ENCODE measurements around the gene RIMBP2.

RIMBP2 gene

DNA sequence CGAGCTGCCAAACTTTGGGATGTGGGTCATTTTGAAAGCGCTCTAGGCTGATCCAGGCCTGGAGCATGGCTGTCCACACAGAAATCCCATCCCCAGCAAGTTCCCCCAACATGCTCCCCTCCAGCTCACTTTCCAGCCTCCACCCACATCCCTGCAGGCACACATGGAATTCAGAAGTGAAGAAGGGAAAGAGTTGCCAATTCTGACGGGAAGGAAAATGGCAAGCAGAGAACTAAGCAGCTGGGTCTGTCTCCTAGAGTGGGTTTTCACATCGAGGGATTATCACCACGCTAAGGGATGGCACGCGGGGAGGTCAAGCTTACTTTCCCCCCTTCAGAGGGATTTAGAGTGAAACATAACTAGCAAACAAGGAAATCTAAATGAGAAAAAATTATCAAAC lies 142.3 kb downstream of the RIMBP2 start:
- no peak for DNase-seq (ENCODE audit: low read depth in 3 of 3, low spot score in 1 of 3)

DNA sequence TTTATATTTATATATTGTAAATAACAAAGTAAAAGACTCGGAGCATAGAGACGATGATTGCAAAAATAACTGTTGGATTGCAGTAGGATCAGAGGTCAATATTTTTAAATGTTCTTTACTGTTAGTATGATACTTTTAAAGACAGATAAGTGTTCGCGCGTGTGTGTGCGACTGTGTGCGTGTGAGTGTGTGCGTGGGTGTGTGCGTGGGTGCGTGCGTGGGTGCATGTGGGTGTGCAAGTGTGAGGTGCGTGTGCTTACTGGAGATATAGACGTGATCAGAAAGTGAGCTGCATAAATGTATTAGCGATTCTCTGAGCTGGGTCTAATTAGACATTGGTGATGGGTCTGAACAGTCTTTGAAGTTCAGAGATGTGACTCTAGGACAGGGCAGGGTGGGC lies 142.9 kb downstream of the RIMBP2 start:
- DNase-seq (ENCODE audit: low read depth in 3 of 3, low spot score in 1 of 3): no peak

DNA sequence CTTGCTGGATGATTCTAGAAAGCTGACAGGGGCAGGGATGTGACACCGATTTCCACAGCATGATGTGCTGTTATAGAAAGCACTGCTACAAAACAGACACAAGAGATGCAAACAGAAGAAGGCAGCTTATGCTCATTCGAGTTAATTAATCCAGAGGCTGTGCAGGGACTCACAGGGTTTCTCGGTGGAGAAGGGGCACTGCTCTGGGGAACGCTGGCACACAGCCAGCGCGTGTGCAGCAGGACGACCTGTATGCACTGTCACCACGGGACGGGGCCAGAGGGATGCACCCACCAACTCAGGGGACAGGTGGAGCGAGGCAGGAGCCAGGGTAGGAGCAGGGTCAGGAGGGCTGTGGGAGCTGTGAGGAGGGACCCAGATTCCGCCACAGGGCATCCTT lies 143.5 kb downstream of the RIMBP2 start:
- no peak for DNase-seq (ENCODE audit: low read depth in 3 of 3, low spot score in 1 of 3)

DNA sequence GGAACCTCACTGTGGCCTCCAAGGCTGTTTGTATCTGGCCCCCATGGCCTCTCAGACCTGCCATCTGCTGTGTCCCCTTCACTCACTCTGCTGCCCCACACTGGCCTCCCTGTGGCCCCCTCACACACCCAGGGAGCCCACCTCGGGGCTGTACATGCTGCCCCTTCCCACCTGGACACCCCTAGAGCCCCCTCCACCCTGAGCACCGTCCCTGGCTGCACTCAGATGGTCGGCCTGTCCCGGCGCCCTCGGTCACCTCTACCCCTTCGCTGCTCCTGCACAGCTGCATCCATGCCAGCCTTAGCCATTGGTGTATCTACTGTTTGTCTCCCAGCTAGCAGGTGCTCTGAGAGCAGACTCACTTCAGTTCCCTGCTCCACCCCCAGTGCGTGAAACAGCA lies 144.4 kb downstream of the RIMBP2 start:
- no peak for DNase-seq (ENCODE audit: low read depth in 3 of 3, low spot score in 1 of 3)

DNA sequence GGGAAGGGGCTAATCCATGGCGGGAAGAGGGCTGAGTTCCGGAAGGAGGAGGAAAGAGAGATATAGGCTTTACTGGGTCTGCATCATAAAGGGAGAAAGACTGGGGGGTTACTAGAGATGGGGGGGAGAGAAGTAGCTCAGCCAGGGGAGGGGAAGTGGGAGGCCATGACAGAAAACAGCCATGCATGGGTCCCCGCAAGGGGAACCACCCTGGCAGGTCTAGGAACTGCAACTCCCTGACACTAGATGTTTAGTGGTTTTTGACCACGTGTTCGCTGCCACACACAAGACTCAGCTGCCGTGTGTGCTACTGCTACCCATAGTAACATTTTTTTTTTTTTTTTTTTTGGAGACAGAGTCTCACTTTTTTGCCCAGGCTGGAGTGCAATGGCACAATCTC lies 145.0 kb downstream of the RIMBP2 start:
- DNase-seq (ENCODE audit: low read depth in 3 of 3, low spot score in 1 of 3): no peak

DNA sequence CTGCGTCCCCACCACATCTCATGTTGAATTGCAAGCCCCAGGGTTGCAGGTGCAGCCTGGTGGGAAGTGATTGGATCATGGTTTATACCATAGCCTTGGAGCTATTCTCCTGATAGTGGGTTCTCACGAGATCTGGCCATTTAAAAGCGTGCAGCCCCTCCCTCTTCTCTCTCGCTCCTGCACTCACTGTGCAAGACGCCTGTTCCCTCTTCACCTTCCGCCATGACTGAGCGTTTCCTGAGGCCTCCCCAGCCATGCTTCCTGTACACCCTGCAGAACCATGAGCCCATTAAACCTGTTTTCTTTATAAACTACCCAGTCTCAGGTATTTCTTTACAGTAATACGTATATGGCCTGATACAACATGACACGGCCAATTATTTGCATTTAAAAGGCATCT lies 146.6 kb downstream of the RIMBP2 start:
- no peak for DNase-seq (ENCODE audit: low read depth in 3 of 3, low spot score in 1 of 3)

DNA sequence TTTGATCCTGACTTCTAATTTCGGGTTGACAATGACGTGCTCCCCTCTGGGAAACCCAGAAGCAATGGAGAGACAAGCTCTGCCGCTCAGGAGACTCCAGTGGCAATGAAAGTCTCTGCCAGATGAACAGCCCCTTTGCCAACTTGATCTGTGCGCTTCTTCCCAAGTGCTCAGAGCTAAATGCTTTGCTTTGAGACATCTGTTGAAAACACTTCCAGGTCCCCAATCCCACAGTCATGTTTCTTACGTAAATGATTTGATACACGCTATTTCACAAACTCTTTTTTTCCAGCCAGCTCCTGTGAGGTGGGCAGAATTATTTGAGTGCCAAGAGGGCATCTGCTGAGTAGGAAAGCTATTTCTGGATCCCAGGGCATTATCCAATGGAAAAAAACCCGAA lies 147.6 kb downstream of the RIMBP2 start:
- DNase-seq (ENCODE audit: low read depth in 3 of 3, low spot score in 1 of 3): no peak

DNA sequence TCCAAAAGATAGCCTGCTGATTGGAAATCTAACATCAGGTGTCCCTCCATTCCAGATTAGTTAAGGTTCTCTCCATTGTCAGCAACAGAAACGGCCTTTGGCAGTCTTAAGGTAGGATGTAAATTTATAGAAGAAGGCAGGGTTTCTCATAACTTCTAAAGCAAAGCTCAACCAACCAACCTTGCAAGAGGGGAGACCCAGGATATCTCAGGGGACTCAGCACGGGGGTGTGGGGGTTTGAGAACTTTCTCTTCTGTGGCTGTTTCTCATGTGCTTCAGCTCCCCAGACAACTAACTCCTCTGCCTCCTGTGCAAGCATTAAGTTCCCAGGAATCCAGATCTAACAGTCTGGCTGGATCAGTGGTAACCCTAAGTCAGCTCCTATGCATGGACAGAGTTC lies 148.1 kb downstream of the RIMBP2 start:
- DNase-seq (ENCODE audit: low read depth in 3 of 3, low spot score in 1 of 3): no peak

DNA sequence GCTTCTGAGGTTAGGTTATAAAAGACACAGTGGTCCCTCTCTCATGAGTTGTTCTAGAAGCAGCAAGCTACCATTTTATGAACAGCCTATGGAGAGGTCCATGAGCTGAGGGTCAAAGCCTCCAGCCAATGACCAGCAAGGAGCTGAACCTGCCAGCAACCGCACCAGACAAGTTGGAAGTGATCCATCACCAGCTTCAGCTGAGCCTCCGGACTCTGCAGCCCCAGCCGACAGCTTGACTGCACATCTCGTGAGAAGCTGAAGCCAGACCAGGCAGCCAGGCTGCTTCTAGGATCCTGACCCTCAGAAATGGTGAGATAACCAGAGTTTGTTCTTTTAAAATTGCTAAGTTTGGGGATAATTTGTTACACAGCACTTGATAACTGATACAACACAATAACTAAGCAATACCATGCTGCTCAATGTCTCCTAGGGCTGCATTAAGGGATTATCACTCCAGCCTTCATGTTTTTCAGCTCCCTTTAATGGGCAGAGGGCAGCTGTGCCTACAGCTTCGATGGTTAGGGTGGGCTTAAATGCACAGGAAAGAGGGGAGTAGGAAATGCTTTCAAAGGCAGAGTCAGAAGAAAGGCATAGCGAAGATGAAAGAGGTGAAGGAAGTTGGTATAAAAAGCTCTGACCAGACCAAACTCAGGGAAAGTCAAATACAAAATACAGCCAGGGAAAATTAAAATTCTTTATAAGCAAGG lies 149.5 kb downstream of the RIMBP2 start:
- no peak for DNase-seq (ENCODE audit: low read depth in 3 of 3, low spot score in 1 of 3)

DNA sequence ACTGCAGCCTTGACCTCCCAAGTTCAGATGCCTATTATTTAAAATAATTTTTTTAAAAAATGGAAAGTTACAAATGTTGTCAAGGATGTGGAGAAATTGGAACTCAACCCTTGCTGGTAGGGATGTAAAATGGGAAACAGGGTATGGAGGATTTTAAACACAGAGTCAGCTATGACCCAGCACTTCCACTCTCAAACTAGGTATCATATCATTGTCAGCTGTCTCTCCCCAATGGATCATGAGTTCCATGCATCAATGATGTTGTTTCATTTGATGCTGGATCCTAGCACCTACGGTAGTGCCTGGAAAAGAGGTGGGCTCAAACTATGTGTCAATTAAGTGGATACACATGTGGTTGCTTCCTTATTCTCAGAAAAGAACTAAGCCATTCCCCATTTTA lies 150.9 kb downstream of the RIMBP2 start:
- no peak for DNase-seq (ENCODE audit: low read depth in 3 of 3, low spot score in 1 of 3)

DNA sequence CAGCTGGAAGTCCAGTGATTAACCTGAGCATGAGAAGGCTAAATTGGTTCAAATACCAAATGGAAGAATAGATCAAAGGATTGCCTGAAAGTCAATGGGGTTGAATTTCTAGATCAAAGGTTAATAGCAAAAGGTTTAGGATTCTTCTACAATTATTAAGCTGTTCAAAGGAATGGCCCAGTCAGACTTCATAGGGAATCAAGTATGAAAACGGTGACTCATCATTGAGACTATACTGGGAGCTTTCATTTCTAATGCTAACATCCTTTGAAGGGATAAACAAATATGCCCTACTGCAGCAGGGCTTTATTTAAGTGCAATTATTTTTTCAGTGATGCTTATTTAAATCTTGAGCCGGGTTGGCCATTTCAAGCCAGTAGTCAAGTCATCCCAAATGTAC lies 152.8 kb downstream of the RIMBP2 start:
- no peak for DNase-seq (ENCODE audit: low read depth in 3 of 3, low spot score in 1 of 3)

DNA sequence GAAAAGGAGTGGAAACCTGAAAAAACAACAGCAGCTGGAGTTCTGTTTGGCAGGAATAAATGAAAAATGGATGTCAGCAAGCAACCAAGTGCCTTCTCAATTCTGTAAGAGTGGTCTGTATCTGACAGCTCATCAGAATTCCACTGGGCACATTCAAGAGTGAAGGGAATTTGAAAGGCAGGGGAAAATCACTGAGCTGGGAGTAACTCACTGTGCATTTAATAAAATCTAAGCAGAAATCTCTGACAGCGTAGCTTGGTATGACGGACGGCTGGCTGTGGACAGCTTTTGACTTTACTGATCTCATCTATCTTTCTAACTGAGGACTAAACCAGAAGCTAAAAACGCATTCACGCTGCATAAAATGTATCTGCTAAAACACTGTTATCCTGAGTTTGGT lies 153.4 kb downstream of the RIMBP2 start:
- no peak for DNase-seq (ENCODE audit: low read depth in 3 of 3, low spot score in 1 of 3)

DNA sequence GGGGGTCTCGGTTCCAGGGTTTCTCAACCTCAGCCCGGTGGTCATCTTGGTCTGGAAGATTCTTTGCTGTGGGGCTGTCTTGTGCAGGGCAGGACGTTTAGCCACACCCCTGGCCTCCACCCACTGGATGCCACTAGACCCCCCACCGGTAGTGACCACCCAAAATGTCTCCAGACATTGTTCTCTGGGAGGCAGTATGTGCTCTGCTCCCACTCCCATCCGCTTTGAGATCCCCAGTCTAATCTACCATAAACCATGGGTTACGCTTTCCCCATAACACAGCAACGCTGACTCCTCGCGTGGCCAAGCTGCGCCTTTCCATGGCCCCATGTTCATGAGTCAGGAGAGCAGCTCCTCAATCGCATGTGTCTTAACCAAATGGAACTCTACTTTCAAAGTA lies 155.8 kb downstream of the RIMBP2 start:
- no peak for DNase-seq (ENCODE audit: low read depth in 3 of 3, low spot score in 1 of 3)

DNA sequence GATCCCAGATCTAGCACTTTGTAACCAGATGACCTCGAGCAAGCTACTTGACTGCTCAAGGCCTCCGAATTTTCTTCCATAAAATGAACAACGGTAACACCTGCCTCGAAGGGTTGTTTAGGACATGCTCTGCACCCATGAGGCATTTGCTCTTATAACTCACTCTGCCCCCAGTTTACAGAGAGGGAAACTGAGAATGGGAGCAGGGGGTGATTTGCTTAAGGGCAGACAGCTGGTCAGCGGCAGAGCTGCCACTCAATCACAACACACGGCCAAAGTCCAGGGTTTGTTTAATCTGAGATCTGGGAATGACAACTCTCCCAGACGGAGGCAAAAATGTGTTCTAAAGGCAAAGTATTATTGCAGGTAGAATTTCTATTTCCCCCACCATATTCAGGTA lies 156.3 kb downstream of the RIMBP2 start:
- no peak for DNase-seq (ENCODE audit: low read depth in 3 of 3, low spot score in 1 of 3)

DNA sequence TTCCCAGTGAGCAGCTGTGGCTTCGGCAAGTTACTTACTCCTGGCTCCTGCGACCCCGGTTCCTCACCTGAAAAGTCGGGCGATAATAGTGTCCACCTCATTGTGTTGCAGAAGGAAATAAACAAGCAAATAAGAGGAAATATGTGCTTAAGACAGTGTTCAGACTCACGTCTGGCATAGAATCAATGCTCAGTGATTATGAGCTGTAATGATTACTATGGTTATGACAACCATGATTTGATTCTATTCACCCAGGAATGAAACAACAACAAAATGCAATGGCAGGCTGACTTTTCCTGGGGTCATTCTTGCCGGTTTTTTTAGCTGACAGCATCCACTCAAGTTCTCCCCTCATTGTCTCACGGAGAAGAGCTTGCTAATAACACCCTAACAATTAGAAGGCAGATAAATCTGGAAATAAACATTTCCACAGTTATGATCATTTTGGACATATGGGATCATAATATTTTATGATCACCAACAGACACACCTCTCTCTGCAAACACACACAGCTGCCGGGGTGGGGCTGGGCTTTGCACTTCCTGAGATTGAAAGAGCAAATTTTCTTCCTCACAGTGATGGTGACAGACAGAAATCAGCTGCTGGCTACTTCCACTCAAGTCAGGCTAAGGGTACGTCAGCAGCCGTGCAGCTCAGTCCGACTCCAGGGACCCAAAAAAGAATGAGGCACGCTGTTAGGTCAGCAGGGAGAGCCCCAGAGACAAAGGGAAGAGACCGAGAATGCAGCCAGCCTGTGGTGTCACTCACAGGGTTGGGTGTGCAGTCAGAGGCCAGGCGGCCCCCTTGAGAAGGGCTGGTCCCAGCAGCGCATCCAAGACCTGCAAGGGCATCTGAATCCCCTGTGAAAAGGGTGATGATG lies 158.0 kb downstream of the RIMBP2 start:
- no peak for DNase-seq (ENCODE audit: low read depth in 3 of 3, low spot score in 1 of 3)

DNA sequence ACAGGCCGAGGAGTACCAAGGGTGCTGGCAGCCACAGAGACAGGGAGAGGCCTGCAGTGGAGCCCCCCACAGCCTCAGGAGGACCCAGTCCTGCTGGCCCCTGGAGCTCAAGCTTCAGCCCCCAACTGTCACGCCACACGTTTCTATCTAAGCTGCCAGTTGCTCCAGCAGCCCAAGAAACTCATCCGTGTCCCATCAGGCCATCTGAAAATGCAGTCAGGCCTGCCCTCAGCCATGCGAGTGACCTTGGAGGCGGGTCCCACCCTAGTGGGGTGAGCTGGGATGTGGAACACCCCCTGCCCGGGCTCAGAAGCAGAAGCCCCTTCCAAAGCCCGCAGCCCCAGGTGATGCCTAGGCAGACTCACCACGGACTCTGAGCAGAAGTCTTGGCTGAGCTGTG lies 158.9 kb downstream of the RIMBP2 start:
- DNase-seq (ENCODE audit: low read depth in 3 of 3, low spot score in 1 of 3): no peak

DNA sequence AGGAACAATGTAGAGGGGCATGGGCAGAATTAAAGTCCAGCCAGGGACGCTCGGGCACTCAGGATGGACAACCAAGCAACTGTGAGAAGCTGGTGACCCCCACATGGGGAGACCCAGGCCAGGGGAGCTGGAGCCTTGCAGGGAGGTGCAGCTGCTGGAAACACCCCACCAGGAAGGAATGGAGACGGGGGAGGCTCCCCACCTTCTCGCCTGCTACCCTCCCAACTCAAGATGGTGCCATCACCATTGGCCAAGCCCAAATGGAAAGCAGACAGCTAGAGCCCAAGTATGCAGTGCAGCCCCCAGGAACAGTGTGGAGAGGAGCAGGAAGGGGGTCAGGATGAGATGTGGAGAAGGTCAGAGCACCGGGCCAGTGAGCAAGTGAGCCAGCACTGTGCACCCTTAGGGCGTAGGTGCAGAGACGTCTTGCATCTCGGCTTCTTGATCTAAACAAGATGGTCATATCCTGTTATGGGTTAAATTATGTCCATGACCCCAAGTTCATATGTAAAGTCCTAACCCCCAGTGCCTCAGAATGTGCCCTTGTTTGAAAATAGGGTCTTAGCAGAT lies 159.5 kb downstream of the RIMBP2 start:
- DNase-seq (ENCODE audit: low read depth in 3 of 3, low spot score in 1 of 3): no peak

DNA sequence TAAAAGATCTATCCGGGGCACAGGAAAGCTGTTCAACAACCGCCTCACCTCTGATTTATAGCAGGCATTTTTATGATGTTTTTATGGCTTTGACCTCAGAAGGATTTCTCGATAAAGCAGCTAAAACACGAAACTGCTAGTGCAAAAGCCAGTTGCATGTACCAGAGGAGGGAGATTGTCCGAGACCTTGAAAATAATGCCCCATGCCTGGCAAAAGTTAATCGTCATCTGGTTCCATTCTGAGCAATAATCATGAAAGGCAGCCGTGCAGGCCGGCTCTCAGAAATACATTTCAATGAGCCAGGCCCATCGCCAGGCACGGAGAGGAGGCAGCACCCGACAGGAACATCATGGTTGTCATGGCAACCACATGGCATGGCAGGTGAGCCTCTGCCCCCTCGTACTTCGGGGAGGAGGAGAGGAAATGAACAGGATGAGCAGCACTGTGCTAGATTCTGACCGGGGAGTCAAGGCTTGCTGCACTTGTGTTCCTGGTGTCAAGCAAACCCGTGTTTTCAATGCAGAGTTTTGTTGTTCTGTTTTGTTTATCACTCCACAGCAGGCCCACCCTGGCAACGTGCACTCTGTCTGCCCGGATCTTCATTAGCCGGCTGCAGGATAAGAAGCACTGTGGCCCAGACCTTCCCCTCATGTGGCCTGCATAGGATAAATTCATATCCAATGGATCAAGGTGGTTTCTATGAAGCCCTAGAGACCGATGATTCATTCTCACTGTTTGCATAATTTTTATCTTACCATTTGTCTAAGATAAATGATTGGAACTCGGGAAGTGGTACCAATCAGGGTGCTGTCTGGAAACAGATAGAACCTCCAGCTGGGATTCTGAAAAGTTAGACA lies 160.2 kb downstream of the RIMBP2 start:
- no peak for DNase-seq (ENCODE audit: low read depth in 3 of 3, low spot score in 1 of 3)

DNA sequence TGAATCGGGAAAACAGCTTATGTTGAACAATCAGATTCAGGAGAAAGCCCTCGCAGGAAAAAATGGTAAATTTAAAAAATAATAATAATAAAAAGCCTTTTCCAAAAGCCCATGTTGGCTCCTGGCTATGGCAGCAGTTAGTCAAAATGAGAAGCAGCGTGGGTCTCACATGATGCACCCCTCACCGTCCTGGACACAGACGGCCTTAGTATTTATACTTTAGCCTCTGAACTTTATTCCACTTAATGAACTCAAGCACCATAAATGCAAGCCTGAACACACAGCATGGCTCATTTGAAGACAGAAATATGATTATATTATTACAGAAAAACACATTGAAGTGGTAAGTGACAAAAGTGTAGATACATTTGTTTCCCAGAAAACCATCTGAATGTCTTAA lies 160.9 kb downstream of the RIMBP2 start:
- DNase-seq (ENCODE audit: low read depth in 3 of 3, low spot score in 1 of 3): no peak

DNA sequence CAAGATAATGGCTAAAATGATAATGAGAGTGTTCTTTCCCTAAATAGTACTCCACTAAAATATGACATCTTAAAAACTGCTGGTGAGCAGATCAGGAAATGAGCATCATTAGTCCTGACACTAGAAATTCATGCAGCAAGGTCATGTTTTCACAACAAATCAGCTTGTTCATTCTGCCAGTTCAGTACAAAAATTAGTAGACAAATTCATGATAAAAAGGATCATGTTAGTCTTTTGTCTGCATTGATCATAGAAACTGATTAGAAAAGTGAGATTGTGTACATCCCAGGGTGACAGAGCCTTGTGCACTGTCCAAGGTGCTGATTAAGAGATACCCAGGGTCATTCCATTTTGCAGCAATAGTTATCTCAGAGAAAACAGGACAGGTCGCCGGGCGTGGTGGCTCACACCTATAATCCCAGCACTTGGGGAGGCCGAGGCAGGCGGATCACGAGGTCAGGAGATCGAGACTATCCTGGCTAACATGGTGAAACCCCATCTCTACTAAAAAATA lies 163.6 kb downstream of the RIMBP2 start:
- no peak for DNase-seq (ENCODE audit: low read depth in 3 of 3, low spot score in 1 of 3)

DNA sequence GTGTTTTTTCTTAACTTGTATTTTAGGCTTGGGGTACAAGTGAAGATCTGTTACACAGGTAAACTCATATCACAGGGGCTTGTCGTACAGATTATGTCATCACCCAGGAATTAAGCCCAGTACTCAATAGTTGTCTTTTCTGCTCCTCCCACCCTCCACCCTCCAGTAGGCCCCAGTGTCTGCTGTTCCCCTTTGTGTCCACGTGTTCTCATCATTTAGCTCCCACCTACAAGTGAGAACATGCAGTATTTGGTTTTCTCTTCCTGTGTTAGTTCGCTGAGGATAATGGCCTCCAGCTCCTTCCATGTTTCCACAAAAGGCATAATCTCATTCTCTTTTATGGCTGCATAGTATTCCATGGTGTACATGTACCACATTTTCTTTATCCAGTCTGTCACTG lies 166.7 kb downstream of the RIMBP2 start:
- DNase-seq (ENCODE audit: low read depth in 3 of 3, low spot score in 1 of 3): no peak

Data from stimulated activated CD4-positive, alpha-beta T cell treated with anti-CD3 and anti-CD28 coated beads, TNF-alpha, amount 100 ng/mL, for 1 hour (primary cell).